ENCODE measurements around the gene CARMIL1.
"Not testable (repeated sequence)": the region's sequence is repeated elsewhere in the genome, so short reads cannot be mapped to it uniquely, and the experiment has no call there.

CARMIL1 gene

GRCh38 chr6:25414755-25415154, 135.6 kb downstream of the CARMIL1 start:
- no peak for FAIRE-seq

GRCh38 chr6:25415274-25415673, 136.1 kb downstream of the CARMIL1 start:
- no peak for FAIRE-seq

GRCh38 chr6:25415701-25416100, 136.5 kb downstream of the CARMIL1 start:
- no peak for FAIRE-seq

- no peak for FAIRE-seq
These were observed 138.0 kb downstream of the CARMIL1 start for GRCh38 chr6:25417046-25417605.

- no peak for FAIRE-seq
These were observed 139.4 kb downstream of the CARMIL1 start for GRCh38 chr6:25418454-25419052.

GRCh38 chr6:25419879-25420278, 140.7 kb downstream of the CARMIL1 start:
- FAIRE-seq: no peak

- FAIRE-seq: no peak
These were observed 144.2 kb downstream of the CARMIL1 start for GRCh38 chr6:25423358-25423757.

- FAIRE-seq: no peak
These were observed 145.1 kb downstream of the CARMIL1 start for GRCh38 chr6:25424303-25424702.

GRCh38 chr6:25427549-25427948, 148.4 kb downstream of the CARMIL1 start:
- FAIRE-seq: no peak

- FAIRE-seq: no peak
These were observed 149.7 kb downstream of the CARMIL1 start for GRCh38 chr6:25428758-25429317.

- FAIRE-seq: no peak
These were observed 152.3 kb downstream of the CARMIL1 start for GRCh38 chr6:25431306-25431974.

- FAIRE-seq: no peak
These were observed 152.8 kb downstream of the CARMIL1 start for GRCh38 chr6:25431975-25432307.

GRCh38 chr6:25434921-25435320, 155.7 kb downstream of the CARMIL1 start:
- FAIRE-seq: no peak

GRCh38 chr6:25435416-25435985, 156.3 kb downstream of the CARMIL1 start:
- FAIRE-seq: no peak

- FAIRE-seq: no peak
These were observed 157.6 kb downstream of the CARMIL1 start for GRCh38 chr6:25436760-25437159.

GRCh38 chr6:25439368-25439767, 160.2 kb downstream of the CARMIL1 start:
- FAIRE-seq: no peak

- no peak for FAIRE-seq
These were observed 162.6 kb downstream of the CARMIL1 start for GRCh38 chr6:25441663-25442270.

GRCh38 chr6:25442898-25443297, 163.7 kb downstream of the CARMIL1 start:
- no peak for FAIRE-seq

- FAIRE-seq: not testable (repeated sequence)
These were observed 165.3 kb downstream of the CARMIL1 start for GRCh38 chr6:25444521-25444920.

GRCh38 chr6:25446830-25447569, 167.8 kb downstream of the CARMIL1 start:
- no peak for FAIRE-seq

GRCh38 chr6:25447570-25447929, 168.4 kb downstream of the CARMIL1 start:
- FAIRE-seq: no peak

- no peak for FAIRE-seq
These were observed 169.9 kb downstream of the CARMIL1 start for GRCh38 chr6:25448965-25449538.

Data from TTC549 (cell line).